ENCODE measurements around the gene SIGLEC12. TPM values are rescaled to one million over a fixed set of nuclear protein-coding genes. Genes with fewer than 3 reads are reported as not detected.

Gene SIGLEC12
- total and polyA plus RNA-seq, 9 of the 15 experiments (the other 6 are each of a cell fraction or from before 2014, with no cell fraction given): 0.08 to 1.3 (median 0.54) TPM

DNA sequence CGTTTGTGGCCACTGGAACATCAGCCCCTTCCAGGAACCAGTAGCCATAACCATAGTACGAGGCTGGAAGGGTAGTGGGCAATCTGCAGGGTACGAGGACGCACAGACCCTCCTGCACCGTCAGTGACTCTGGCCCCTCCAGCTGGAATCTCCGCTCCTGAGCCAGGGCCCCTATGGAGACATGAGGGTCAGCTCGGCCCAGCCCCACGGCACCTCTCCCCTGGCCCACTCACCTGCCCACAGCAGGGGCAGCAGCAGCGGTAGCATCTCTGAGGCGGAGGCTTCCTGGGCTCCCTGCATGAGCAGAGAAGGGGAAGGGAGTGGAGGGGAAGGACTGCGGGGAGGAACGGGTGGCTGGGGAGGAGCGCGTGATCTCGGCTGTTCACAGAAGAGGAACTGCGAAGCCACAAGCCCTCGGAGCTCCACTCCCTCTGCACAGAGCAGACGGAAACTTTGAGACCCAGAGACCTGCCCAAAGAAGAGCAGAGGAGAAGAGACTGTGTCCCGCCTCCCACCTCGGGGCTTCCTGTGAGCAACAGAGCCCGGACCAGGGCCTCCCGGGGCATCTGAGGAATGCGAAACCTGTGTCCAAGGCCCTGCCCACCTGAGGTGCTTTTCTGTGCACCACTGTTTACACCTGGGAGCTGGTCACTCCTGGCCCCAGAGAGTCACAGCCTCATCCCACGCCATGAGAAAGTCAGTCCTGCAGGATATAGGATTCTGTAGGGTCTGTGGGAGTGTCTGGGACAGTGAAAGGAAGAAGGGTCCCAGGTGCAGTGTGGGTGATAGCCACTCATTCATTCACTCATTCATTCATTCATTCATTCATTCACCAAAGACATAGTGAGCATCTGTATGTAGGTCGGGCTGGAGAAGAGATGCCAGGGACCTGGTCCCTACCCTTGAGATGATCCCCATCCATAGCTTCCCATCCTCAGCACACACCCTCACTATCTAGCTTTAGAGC, 30.0 kb upstream of the SIGLEC12 start, which contains the start of gene SIGLEC6 (continued):
- TF ChIP-seq, protein P1, sequence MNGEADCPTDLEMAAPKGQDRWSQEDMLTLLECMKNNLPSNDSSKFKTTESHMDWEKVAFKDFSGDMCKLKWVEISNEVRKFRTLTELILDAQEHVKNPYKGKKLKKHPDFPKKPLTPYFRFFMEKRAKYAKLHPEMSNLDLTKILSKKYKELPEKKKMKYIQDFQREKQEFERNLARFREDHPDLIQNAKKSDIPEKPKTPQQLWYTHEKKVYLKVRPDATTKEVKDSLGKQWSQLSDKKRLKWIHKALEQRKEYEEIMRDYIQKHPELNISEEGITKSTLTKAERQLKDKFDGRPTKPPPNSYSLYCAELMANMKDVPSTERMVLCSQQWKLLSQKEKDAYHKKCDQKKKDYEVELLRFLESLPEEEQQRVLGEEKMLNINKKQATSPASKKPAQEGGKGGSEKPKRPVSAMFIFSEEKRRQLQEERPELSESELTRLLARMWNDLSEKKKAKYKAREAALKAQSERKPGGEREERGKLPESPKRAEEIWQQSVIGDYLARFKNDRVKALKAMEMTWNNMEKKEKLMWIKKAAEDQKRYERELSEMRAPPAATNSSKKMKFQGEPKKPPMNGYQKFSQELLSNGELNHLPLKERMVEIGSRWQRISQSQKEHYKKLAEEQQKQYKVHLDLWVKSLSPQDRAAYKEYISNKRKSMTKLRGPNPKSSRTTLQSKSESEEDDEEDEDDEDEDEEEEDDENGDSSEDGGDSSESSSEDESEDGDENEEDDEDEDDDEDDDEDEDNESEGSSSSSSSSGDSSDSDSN (IDR thresholded peaks at IDR 0.05; ENCODE audit: borderline replicate concordance in 1 of 2, low read depth in 2 of 2, low read length in 2 of 2): peak; percentile 73 to 99; a peak in 3 of 4 replicates
- 0 out of 2 replicates have a peak, but pooled peaks have one; percentile 13 for TF ChIP-seq ZNF41 (CRISPR knock-in tag; conservative IDR thresholded peaks at IDR 0.05)
- TF ChIP-seq MYNN (IDR thresholded peaks at IDR 0.05): no peak
- TF ChIP-seq MYNN (CRISPR knock-in tag; IDR thresholded peaks at IDR 0.05): no peak
- TF ChIP-seq ZNF584 (CRISPR knock-in tag; IDR thresholded peaks at IDR 0.05; ENCODE audit: low read depth): 0 out of 2 replicates have a peak, but pooled peaks have one; percentile 43
- TF ChIP-seq EP300 (IDR thresholded peaks at IDR 0.05; ENCODE audit: low read length): peak; percentile 55; the same call in 1 of the 2 replicates
- peak; percentile 20; the same call in 1 of the 2 replicates for TF ChIP-seq HDAC2 (IDR thresholded peaks at IDR 0.05)
- TF ChIP-seq TOE1 (IDR thresholded peaks at IDR 0.05; ENCODE audit: borderline replicate concordance): peak; percentile 74
- TF ChIP-seq TOE1 (CRISPR knock-in tag; IDR thresholded peaks at IDR 0.05; ENCODE audit: borderline replicate concordance, low read depth): no peak
- 0 out of 2 replicates have a peak, but pooled peaks have one; percentile 26 for TF ChIP-seq XRCC5 (IDR thresholded peaks at IDR 0.05; ENCODE audit: low read depth, low read length)
- TF ChIP-seq JUN (IDR thresholded peaks at IDR 0.05; ENCODE audit: borderline replicate concordance, low read depth, low read length): peak; percentile 29; the same call in 1 of the 2 replicates
- no peak for TF ChIP-seq JUN (CRISPR knock-in tag; IDR thresholded peaks at IDR 0.05; ENCODE audit: borderline replicate concordance)
- TF ChIP-seq, protein P2, sequence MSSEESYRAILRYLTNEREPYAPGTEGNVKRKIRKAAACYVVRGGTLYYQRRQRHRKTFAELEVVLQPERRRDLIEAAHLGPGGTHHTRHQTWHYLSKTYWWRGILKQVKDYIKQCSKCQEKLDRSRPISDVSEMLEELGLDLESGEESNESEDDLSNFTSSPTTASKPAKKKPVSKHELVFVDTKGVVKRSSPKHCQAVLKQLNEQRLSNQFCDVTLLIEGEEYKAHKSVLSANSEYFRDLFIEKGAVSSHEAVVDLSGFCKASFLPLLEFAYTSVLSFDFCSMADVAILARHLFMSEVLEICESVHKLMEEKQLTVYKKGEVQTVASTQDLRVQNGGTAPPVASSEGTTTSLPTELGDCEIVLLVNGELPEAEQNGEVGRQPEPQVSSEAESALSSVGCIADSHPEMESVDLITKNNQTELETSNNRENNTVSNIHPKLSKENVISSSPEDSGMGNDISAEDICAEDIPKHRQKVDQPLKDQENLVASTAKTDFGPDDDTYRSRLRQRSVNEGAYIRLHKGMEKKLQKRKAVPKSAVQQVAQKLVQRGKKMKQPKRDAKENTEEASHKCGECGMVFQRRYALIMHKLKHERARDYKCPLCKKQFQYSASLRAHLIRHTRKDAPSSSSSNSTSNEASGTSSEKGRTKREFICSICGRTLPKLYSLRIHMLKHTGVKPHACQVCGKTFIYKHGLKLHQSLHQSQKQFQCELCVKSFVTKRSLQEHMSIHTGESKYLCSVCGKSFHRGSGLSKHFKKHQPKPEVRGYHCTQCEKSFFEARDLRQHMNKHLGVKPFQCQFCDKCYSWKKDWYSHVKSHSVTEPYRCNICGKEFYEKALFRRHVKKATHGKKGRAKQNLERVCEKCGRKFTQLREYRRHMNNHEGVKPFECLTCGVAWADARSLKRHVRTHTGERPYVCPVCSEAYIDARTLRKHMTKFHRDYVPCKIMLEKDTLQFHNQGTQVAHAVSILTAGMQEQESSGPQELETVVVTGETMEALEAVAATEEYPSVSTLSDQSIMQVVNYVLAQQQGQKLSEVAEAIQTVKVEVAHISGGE (CRISPR knock-in tag; IDR thresholded peaks at IDR 0.05): peak in 1 of 3 experiments; percentile 27; a peak in 2 of 6 replicates
- peak; percentile 43; the same call in 1 of the 2 replicates for TF ChIP-seq FOSL1 (tag; conservative IDR thresholded peaks at IDR 0.05)
- TF ChIP-seq RBBP5 (IDR thresholded peaks at IDR 0.05; ENCODE audit: borderline replicate concordance, insufficient read depth, low read length, poor library complexity, severe bottlenecking): peak; percentile 59
- TF ChIP-seq BHLHE40 (IDR thresholded peaks at IDR 0.05; ENCODE audit: low read length): peak; percentile 64
- TF ChIP-seq RBFOX2 (IDR thresholded peaks at IDR 0.05; ENCODE audit: low read depth, low read length): 0 out of 2 replicates have a peak, but pooled peaks have one; percentile 26
- TF ChIP-seq, protein P3, sequence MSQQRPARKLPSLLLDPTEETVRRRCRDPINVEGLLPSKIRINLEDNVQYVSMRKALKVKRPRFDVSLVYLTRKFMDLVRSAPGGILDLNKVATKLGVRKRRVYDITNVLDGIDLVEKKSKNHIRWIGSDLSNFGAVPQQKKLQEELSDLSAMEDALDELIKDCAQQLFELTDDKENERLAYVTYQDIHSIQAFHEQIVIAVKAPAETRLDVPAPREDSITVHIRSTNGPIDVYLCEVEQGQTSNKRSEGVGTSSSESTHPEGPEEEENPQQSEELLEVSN (IDR thresholded peaks at IDR 0.05; ENCODE audit: borderline replicate concordance in 1 of 2, extremely low read depth in 1 of 2, insufficient read depth in 1 of 2, insufficient read length in 1 of 2, low read depth in 1 of 2, low read length in 1 of 2, poor library complexity in 1 of 2, severe bottlenecking in 1 of 2): peak; percentile 76 to 79

Measured in K562 (cell line).